GM10248 (cell line): ENCODE measurements around the gene METTL22.

Experiments
- CTCF ChIA-PET: fragments of 300-600 bp; sonication (Branson Sonifier 250); formaldehyde crosslinking; extraction: SDS; loops from one replicate; lab custom pipeline; 2021; ENCODE audit warnings: antibody characterized with exemption; lab: Yijun Ruan, JAX
- POLR2A ChIA-PET: fragments of 350-650 bp; sonication (Branson Sonifier 250); formaldehyde crosslinking; extraction: SDS; loops from one replicate; lab custom pipeline; 2020; ENCODE audit warnings: antibody characterized with exemption; lab: Yijun Ruan, JAX
- DNase-seq: peaks from one replicate; pipeline ENCODE4 v3.0.0; 2012; ENCODE audit errors: extremely low spot score
- CTCF ChIP-seq: IDR thresholded peaks from 2 replicates; pipeline ENCODE4 v1.5.1; 2012; ENCODE audit warnings: mild to moderate bottlenecking, low read depth; ENCODE audit errors: extremely low read depth, missing control alignments, control extremely low read depth

Gene METTL22

GRCh38 chr16:8667492-8667891 lies 46.0 kb downstream of the METTL22 start:
- DNase-seq, result no peak
- no peak for TF ChIP-seq CTCF
- CTCF ChIA-PET, result interaction anchor here (0.6 to 1.8 kb wide), 3 partner anchors 10 to 213 kb away, joined by 3 to 8 read pairs (median 5); no protein-coding TSS in a partner anchor
- POLR2A ChIA-PET, result no interaction called here

GRCh38 chr16:8668113-8668512 lies 46.6 kb downstream of the METTL22 start:
- POLR2A ChIA-PET, result no interaction called here
- TF ChIP-seq CTCF, result no peak

GRCh38 chr16:8669481-8669880 lies 48.0 kb downstream of the METTL22 start:
- ChIA-PET CTCF (interaction anchor here (1.6 kb wide), 1 partner anchor 211 kb away, joined by 5 read pairs; no protein-coding TSS in a partner anchor), POLR2A (no interaction called here)
- no peak for TF ChIP-seq CTCF
- DNase-seq, result no peak

More at GRCh38 chr16:8668113-8668512, 46.6 kb downstream of the METTL22 start:
- CTCF ChIA-PET, result interaction anchor here (0.6 to 1.8 kb wide), 3 partner anchors 11 to 212 kb away, joined by 3 to 8 read pairs (median 5); no protein-coding TSS in a partner anchor
- no peak for DNase-seq

- TF ChIP-seq CTCF, result no peak
- POLR2A ChIA-PET, result no interaction called here
Measured at GRCh38 chr16:8670014-8670560, 48.6 kb downstream of the METTL22 start.

GRCh38 chr16:8673611-8674412 lies 52.3 kb downstream of the METTL22 start:
- POLR2A ChIA-PET, result interaction anchor here (0.6 kb wide), 1 partner anchor 417 kb away, joined by 3 read pairs; the partner anchor contains the start of gene HAPSTR1
- DNase-seq, result no peak
- TF ChIP-seq CTCF, result no peak
- CTCF ChIA-PET, result interaction anchor here (1.1 to 4.0 kb wide), 4 partner anchors 9 to 465 kb away, joined by 3 to 17 read pairs (median 5); no protein-coding TSS in a partner anchor

More at GRCh38 chr16:8670014-8670560, 48.6 kb downstream of the METTL22 start:
- CTCF ChIA-PET, result interaction anchor here (1.2 to 1.9 kb wide), 6 partner anchors 14 to 266 kb away, joined by 3 to 8 read pairs (median 5); no protein-coding TSS in a partner anchor
- no peak for DNase-seq

- ChIA-PET CTCF (interaction anchor here (1.7 to 4.0 kb wide), 3 partner anchors 10 to 465 kb away, joined by 3 to 17 read pairs (median 7); no protein-coding TSS in a partner anchor), POLR2A (no interaction called here)
- TF ChIP-seq CTCF, result no peak
- DNase-seq, result peak; percentile 98
Measured at GRCh38 chr16:8674413-8675022, 53.0 kb downstream of the METTL22 start, which contains the start of gene ABAT. Gene ABAT (plus strand): TSS chr16:8674617. CDS start chr16:8735740, 61,123 bp downstream.
